ENCODE measurements around the gene SNX1. TPM values are rescaled to one million over a fixed set of nuclear protein-coding genes. Genes with fewer than 3 reads are reported as not detected.

The SNX1 gene
- total and polyA plus RNA-seq, 2 of the 8 experiments (the other 6 are each of a cell fraction or from before 2014, with no cell fraction given) = 27.9 to 59.8 TPM

DNA sequence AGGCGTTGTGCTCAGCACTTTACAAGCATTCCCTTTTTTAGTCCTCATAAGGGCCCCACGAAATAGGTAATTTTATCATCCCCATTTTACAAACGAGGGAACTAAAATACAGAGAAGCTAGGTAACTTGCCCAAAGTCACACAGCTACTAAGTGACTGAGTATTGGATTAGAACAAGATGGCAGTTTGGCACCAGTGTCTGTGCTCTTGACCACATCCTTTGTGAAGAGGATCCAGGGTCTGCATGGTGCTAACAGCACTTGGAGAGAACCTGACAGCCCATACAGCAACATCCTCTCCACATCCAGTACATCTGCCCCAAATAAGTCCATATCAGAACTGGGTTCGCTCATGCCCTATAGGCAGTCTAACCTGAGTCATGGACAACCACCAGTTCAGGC is 27.6 kb upstream of the SNX1 start (continued):
- TF ChIP-seq USF2 (IDR thresholded peaks at IDR 0.05; ENCODE audit: low read length) = no peak
- TF ChIP-seq, protein P1, sequence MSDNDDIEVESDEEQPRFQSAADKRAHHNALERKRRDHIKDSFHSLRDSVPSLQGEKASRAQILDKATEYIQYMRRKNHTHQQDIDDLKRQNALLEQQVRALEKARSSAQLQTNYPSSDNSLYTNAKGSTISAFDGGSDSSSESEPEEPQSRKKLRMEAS (IDR thresholded peaks at IDR 0.05) = no peak
- TF ChIP-seq BRCA1 (IDR thresholded peaks at IDR 0.05; ENCODE audit: low read depth, low read length) = no peak
- TF ChIP-seq FOSL1 (IDR thresholded peaks at IDR 0.05; ENCODE audit: insufficient read depth, low read depth, low read length) = no peak
- no peak for TF ChIP-seq SP4 (IDR thresholded peaks at IDR 0.05; ENCODE audit: low read length)
- no peak for TF ChIP-seq ZNF274 (IDR thresholded peaks at IDR 0.05; ENCODE audit: borderline replicate concordance, extremely low read depth, low read length)

Measured in H1 (cell line).